ENCODE data around the gene KCNG4. TPM values are rescaled to one million over a fixed set of nuclear protein-coding genes. Genes with fewer than 3 reads are reported as not detected.

KCNG4 gene
- total and polyA plus RNA-seq, 2 of the 8 experiments (the other 6 are each of a cell fraction or from before 2014, with no cell fraction given): not detected

- Histone ChIP-seq H3K27ac (ENCODE audit: low read depth, low read length) (no peak overlapping the region), H3K4me1 (replicated peaks in 1 of 4; ENCODE audit: control insufficient read depth in 3 of 4, insufficient read depth in 4 of 4, low read length in 3 of 4) (peaks cover 0 to 12% (median 6%) of the 10 kb centered on the region in 4 experiments; a peak in 6 of 7 replicates), H4K8ac (ENCODE audit: extremely low read depth, insufficient read depth, low read length) (no peak overlapping the region), H2BK120ac (replicated peaks; ENCODE audit: low read depth, low read length) (no peak overlapping the region), H4K91ac (replicated peaks; ENCODE audit: insufficient read length, low read length) (no peak overlapping the region), H3K23ac (ENCODE audit: insufficient read length) (no peak overlapping the region), H3K4me3 (ENCODE audit: extremely low read depth in 1 of 4, insufficient read depth in 2 of 4, low read depth in 3 of 4, low read length in 4 of 4) (no peak overlapping the region), H2AK5ac (ENCODE audit: low read depth, low read length) (no peak overlapping the region), H3K36me3 (ENCODE audit: control insufficient read depth in 2 of 4, insufficient read depth in 4 of 4, low read length in 3 of 4) (no peaks in the 10 kb centered on the region), H4K5ac (ENCODE audit: insufficient read length, low read depth, low read length) (no peak overlapping the region), H3K9me3 (ENCODE audit: insufficient read depth in 2 of 2, low read depth in 1 of 2, low read length in 1 of 2) (no peaks in the 10 kb centered on the region), H2BK12ac (ENCODE audit: low read depth, low read length) (no peak overlapping the region), H2BK15ac (ENCODE audit: low read length) (no peak overlapping the region), H3K23me2 (ENCODE audit: low read depth, low read length) (no peaks in the 10 kb centered on the region), H3K18ac (ENCODE audit: extremely low read depth, low read length) (no peak overlapping the region), H2BK5ac (ENCODE audit: low read depth, low read length) (no peak overlapping the region), H3K27me3 (replicated peaks in 1 of 4; ENCODE audit: control insufficient read depth in 3 of 4, extremely low read depth in 1 of 4, insufficient read depth in 3 of 4, low read length in 3 of 4) (no peaks in the 10 kb centered on the region), H4K20me1 (replicated peaks in 1 of 2; ENCODE audit: control insufficient read depth in 1 of 2, insufficient read depth in 2 of 2, low read length in 2 of 2) (no peaks in the 10 kb centered on the region), H3K56ac (replicated peaks; ENCODE audit: insufficient read length, low read depth, low read length) (no peak overlapping the region), H3K79me2 (ENCODE audit: control insufficient read depth in 1 of 2, insufficient read depth in 2 of 2, low read length in 2 of 2) (no peaks in the 10 kb centered on the region), H3K4me2 (ENCODE audit: insufficient read depth in 1 of 2, low read depth in 2 of 2, low read length in 2 of 2) (no peak overlapping the region), H3K4ac (replicated peaks; ENCODE audit: insufficient read length, low read depth, low read length) (no peak overlapping the region), H3K79me1 (ENCODE audit: low read depth, low read length) (no peaks in the 10 kb centered on the region), H2AFZ (ENCODE audit: low read length) (no peak overlapping the region), H2BK20ac (ENCODE audit: low read length) (no peak overlapping the region), H3K9ac (replicated peaks in 1 of 4; ENCODE audit: extremely low read depth in 1 of 4, low read depth in 3 of 4, low read length in 3 of 4) (no peak overlapping the region), H3K14ac (ENCODE audit: insufficient read length) (no peak overlapping the region)
- 86% methylated on average over 5 of the region's 5 CpGs; no CpG with 5 or more reads in 1 of the 2 experiments for WGBS, 2 experiments (ENCODE audit: extremely low coverage in 1 of 2, insufficient coverage in 1 of 2, insufficient read length in 1 of 2, insufficient replicate concordance in 2 of 2, low coverage in 1 of 2, low lambda C conversion rate in 2 of 2, missing lambda C conversion rate in 1 of 2)
- CTCF ChIA-PET (ENCODE audit: partially characterized antibody): interaction anchor here (1.1 to 1.7 kb wide), 2 partner anchors 14 to 147 kb away, joined by 5 to 7 read pairs; no protein-coding TSS in a partner anchor
- DNase-seq (ENCODE audit: low read depth in 1 of 2, low spot score in 2 of 2): no peak
- POLR2A ChIA-PET (ENCODE audit: partially characterized antibody): interaction anchor here (1.1 kb wide), 1 partner anchor 9 kb away, joined by 3 read pairs; no protein-coding TSS in a partner anchor
- no peak for FAIRE-seq
- TF ChIP-seq ATF3 (IDR thresholded peaks at IDR 0.05; ENCODE audit: insufficient read depth, low read depth, low read length): no peak
- no peak for TF ChIP-seq CBX5 (IDR thresholded peaks at IDR 0.05; ENCODE audit: low read depth, low read length)
- TF ChIP-seq RFX5 (IDR thresholded peaks at IDR 0.05; ENCODE audit: borderline replicate concordance, low read depth, low read length): no peak
- TF ChIP-seq SIX5 (IDR thresholded peaks at IDR 0.05; ENCODE audit: low read depth, low read length): no peak
- no peak for TF ChIP-seq SAP30 (IDR thresholded peaks at IDR 0.05; ENCODE audit: insufficient read depth, insufficient replicate concordance, low read length)
- no peak for TF ChIP-seq NANOG (IDR thresholded peaks at IDR 0.05; ENCODE audit: insufficient read depth, low read depth, low read length, poor library complexity, severe bottlenecking)
- TF ChIP-seq POLR2AphosphoS5 (IDR thresholded peaks at IDR 0.05; ENCODE audit: low read depth, low read length): no peak
- TF ChIP-seq CHD2 (IDR thresholded peaks at IDR 0.05; ENCODE audit: low read length): no peak
- no peak for TF ChIP-seq TAF1 (IDR thresholded peaks at IDR 0.05; ENCODE audit: low read depth, low read length)
- TF ChIP-seq GTF2F1 (IDR thresholded peaks at IDR 0.05; ENCODE audit: borderline replicate concordance, low read depth, low read length): no peak
- no peak for TF ChIP-seq RXRA (IDR thresholded peaks at IDR 0.05; ENCODE audit: insufficient read depth, low read depth, low read length)
- TF ChIP-seq EZH2 (IDR thresholded peaks at IDR 0.05; ENCODE audit: low read depth, low read length, severe bottlenecking): no peak
- TF ChIP-seq CEBPB (IDR thresholded peaks at IDR 0.05; ENCODE audit: low read depth, low read length): no peak
- no peak for TF ChIP-seq POLR2A (IDR thresholded peaks at IDR 0.05; ENCODE audit: control extremely low read depth in 1 of 2, low read depth in 2 of 2, low read length in 2 of 2)
These were observed 7.8 kb downstream of the KCNG4 start for GRCh38 chr16:84232060-84232459.

Data from H1 (cell line).